HL-60 (cell line): ENCODE results near the gene POLE.

Experiments
- CTCF ChIP-seq: IDR thresholded peaks from one replicate; pipeline ENCODE4 v1.5.1; 2011; ENCODE audit warnings: low read length, control low read depth, inconsistent platforms; ENCODE audit not compliant: insufficient read depth
- GABPA ChIP-seq: IDR thresholded peaks from 2 replicates; pipeline ENCODE4 v1.6.1; 2012; ENCODE audit warnings: low read depth
- POLR2AphosphoS5 ChIP-seq: IDR thresholded peaks from 2 replicates; pipeline ENCODE4 v1.6.1; 2012; ENCODE audit warnings: low read depth
- SPI1 ChIP-seq: IDR thresholded peaks from 2 replicates; pipeline ENCODE4 v1.6.1; 2012; ENCODE audit warnings: low read depth, mild to moderate bottlenecking, borderline replicate concordance

GRCh38 chr12:132718644-132719043 is 31.5 kb upstream of the POLE start:
- TF ChIP-seq CTCF (no peak), GABPA (no peak), POLR2AphosphoS5 (no peak), SPI1 (no peak)
